Activated CD4-positive, alpha-beta T cell treated with anti-CD3 and anti-CD28 coated beads for 48 hours (primary cell): Measurements from ENCODE around the gene SORCS2.
"Not testable (repeated sequence)": the region's sequence is repeated elsewhere in the genome, so short reads cannot be mapped to it uniquely, and the experiment has no call there.

Source experiments
- DNase-seq: peaks from one replicate; pipeline ENCODE4 v3.0.0-alpha.2; 2020

Gene SORCS2

GRCh38 chr4:7573576-7574091 is 381.3 kb downstream of the SORCS2 start:
- no peak for DNase-seq

DNA sequence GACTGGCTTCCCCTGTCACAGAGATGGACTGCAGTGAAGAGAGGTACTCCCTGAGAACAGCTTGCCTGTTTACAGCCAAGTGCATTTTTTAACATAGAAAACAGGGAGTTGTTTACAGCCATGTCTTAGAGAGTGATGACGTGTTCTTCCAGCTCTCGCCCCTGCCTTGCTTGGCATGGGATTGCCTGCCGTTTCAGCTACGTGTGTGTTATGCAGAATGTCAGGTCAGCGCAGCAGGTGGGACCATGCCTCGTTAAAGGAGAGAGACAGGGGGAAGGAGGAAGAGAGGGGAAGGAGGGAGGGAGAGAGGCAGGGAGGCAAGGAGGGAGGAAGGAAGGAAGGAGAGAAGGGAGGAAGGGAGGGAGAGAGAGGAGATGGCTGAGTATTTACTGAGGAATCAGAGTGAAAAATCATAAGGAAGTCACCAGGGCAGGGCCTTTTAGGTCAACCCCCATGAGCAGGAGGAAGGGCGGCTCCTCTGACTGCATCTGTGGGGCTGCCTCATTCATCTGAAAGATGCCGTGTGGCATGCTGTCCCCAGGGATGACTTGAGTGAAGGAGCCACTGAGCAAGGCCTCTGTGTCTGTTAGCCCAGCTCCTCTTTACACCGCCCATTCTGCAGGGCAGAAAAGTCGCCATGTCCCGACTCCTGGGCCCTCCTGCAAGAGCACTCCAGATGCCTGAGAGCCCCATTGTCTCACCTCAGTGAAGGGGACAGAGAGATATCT is 382.1 kb downstream of the SORCS2 start:
- DNase-seq = no peak

- DNase-seq = no peak
Observed at GRCh38 chr4:7575426-7575825, 383.1 kb downstream of the SORCS2 start.

- not testable (repeated sequence) for DNase-seq
Observed at GRCh38 chr4:7577361-7578039, 385.2 kb downstream of the SORCS2 start.

GRCh38 chr4:7581477-7581876 is 389.1 kb downstream of the SORCS2 start:
- DNase-seq = peak; percentile 26

DNA sequence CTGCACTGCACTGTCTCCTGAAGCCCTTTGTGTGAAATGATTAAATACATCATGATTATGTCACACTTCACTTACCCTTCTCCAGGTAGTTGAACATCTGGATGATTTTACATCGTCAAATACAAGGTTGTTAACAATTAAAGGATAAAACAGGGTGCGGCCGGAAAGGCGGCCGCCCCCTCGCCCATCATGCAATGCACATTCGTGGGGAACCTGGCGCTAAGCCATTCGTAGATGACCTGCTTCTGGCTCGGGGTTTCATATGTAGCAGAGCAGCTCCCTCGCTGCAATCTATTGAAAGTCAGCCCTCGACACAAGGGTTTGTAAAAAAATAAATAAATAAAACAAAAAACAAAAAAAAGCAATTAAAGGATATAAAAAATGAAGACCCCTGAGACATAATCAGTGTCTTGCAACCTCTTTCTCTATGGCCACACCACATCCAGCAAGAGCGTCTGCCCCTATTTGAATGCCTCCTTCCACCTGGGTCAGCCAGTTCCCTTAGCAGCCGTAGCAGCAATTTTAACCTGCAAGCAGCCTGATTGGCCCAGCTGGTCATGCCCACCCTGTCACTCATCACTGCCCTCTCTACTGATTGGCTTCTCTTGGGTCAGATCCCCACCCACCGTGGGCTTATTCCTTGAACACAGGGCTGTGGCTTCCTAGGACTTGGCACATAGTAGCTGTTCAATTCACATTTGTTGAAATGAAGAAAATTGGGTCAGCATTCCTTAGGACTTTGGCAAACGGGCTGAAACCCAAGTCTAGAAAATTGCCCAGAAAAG is 390.2 kb downstream of the SORCS2 start:
- no peak for DNase-seq

GRCh38 chr4:7584098-7584497 is 391.8 kb downstream of the SORCS2 start:
- DNase-seq = no peak

- no peak for DNase-seq
Observed at GRCh38 chr4:7584606-7585159, 392.3 kb downstream of the SORCS2 start.

DNA sequence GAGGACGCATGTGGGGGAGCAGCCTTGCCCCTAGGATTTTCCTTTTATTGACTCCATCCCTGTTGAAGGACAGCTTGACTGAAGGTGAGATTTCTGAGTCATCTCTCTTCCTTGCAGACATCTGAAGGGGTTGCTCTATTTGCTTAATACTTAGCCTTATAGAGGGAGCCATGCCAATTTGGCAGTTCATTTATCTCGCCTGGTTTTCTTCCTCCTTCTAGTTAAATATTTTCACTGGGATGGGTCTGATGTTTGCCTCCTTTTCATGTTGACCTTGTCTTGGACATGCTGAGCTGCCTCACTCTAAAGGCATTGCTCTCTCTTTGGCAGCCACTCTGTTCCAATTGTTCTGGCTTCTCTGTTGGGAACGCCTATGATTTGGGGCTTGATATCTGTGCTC is 393.4 kb downstream of the SORCS2 start:
- no peak for DNase-seq

DNA sequence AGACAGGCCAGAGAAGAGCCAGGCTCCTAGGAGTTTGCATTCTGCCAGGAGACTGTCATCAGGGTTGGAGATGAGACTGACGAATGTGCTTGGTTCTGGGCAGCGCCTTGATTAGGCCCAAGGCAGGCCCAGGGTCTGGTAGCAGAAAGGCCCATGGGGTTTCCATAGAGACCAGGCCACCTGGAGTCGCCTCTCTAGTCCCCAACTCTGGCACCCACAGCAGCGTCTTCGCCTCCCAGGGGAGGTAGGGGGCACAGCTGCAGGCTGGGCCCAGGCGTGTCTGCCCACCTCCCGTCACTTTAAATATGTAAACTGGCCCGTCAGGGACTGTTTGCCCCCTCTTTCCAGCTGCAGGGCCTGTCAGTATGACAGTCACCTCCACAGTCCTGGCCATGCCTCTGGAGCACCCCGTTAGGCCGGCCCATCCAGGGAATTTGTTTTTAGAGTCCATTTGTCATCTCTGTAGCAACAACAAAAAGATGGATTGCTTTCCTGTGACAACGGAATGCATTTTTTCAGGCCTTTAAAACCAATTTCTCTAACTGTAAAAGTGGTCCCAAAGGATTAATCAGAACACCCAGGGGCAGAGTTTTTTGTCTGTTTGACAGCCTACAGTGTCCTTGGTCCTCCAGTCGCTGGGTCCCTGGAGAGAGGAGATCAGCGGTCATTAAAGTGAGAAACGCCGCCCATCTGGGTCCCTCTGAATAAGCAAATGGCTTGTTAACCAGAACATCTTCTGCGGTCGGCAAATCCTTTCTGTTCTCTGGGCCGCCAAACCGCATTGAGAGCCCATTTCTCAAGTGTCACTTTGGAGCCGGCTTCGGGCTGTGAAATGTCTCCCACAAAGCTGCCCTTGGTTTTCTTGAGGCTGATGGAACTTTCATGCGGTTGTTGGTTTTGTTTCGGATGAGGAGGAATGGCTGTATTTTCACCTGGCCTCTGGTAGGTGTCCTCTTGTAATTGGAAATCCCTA is 395.4 kb downstream of the SORCS2 start:
- DNase-seq = no peak

- no peak for DNase-seq
Observed at GRCh38 chr4:7590189-7590588, 397.9 kb downstream of the SORCS2 start.

GRCh38 chr4:7590899-7591298 is 398.6 kb downstream of the SORCS2 start:
- DNase-seq = no peak

DNA sequence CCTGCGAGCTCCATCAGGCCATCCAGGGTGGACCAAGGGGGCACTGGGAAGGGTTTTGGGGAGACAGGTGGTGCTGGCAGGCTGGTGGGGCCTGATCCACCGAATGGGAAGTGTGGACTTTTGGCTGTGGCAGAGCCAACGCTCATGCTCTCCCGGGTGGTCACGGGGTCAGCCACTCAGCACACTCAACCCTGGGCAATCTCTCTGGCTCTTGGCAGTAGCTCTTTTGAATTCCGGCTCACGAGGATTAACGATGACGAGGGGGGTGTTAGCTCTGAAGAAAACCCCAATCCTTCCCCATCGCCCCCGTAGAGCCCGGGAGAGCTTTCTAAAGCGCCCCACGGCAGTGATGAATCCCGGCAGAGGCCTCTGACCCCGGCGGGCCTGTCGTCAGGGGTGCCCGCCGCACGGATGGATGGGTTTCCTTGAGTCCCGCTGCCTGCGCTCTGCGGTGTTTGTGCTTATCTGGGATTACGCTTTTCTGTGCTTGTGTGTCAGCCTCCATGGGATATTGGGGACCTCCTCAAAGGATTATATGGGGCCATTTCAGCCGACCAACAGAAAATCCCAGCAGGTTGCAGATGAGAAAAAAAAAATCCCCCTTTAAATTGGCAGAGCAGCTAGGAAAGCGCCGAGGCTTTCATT is 399.2 kb downstream of the SORCS2 start:
- DNase-seq = no peak

GRCh38 chr4:7593646-7594412 is 401.5 kb downstream of the SORCS2 start:
- no peak for DNase-seq

GRCh38 chr4:7595934-7596461 is 403.7 kb downstream of the SORCS2 start:
- no peak for DNase-seq

- DNase-seq = no peak
Observed at GRCh38 chr4:7596918-7597606, 404.7 kb downstream of the SORCS2 start.

DNA sequence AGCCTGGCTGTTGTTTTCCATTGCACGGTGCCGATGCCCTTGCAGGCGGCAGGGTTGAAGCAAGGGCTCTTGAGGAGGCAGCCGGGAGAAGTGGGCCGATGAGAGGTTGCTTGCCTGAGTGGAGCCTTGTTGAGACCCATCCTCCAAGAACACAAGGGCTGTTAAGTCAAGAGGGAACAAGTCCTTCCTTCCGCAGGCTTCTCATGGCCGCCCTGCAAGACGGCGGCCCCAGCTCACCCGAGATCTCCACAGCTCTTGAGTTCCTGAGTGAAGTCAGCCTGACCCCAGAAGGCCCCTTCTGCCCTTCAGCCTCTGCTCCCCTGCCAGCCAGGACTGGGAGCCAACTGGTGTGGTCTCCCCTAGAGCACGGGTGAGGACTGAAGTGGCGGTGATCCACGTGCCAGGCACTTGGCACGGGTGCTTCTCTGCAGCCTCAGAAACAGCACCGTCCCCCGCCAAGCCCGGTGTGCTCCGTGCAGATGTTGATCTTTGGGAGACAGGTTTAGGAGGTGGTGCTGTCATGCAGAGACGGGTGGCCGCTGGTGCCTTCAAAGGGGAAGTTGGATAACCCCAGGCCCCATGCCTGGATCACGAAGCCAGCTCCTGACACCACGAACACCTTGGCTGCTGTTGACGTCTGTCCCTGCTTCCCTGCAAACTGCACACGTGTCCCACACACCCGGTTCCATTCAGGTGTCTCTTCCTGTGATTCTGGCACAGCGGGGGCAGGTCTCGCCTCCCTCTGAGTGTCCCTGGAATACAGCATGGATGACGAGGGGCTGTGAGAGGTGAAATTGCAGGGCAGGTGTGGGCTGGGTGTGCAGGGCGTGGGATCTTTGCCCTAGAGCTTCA is 406.8 kb downstream of the SORCS2 start:
- DNase-seq = no peak

DNA sequence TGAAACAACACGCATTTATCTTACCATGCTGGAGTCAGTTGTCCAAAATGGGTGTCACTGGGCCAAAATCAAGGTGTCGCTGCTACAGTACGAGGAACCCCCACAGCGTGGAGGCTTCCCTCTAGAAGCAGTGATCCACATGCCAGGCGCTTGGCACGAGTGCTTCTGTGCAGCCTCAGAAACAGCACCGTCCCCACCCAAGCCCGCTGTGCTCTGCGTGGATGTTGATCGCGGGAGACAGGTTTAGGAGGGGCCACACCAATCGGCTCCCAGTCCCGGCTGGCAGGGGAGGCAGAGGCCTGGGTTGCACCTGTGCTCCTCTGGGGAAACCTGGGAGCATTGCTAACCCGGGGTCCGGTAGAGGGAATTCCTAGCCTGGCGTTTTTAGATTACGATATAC is 407.9 kb downstream of the SORCS2 start:
- no peak for DNase-seq

GRCh38 chr4:7602166-7602565 is 409.8 kb downstream of the SORCS2 start:
- DNase-seq = not testable (repeated sequence)
